Gastroesophageal sphincter (tissue), 4 donors: Measurements from ENCODE around the gene HSD17B1. TPM values are rescaled to one million over a fixed set of nuclear protein-coding genes. Genes with fewer than 3 reads are reported as not detected.

Experiments used
- ATAC-seq: fragments of 150-250 bp; one replicate; pipeline ENCODE4 v1.9.1; 2016; ENCODE audit warnings: mild to moderate bottlenecking, moderate library complexity
- H3K27ac ChIP-seq, 4 donors: fragments of 200-600 bp; sonication (generic) in 3 of 4; 1 replicate in 3 of 4; 2 replicates in 1 of 4; pipeline ENCODE4 v1.5.1; 2016 to 2019
- H3K27me3 ChIP-seq: fragments of 200-600 bp; sonication (generic); one replicate; pipeline ENCODE4 v1.5.1; 2019
- H3K36me3 ChIP-seq, 2 donors: fragments of 200-600 bp; sonication (generic); one replicate each; pipeline ENCODE4 v1.5.1; 2019; ENCODE audit warnings: control low read depth in 1 of 2
- H3K4me1 ChIP-seq, 3 donors: fragments of 200-600 bp; sonication (generic); 1 replicate in 2 of 3; 2 replicates in 1 of 3; pipeline ENCODE4 v1.5.1; 2016 to 2019; ENCODE audit warnings: control low read depth in 2 of 3
- H3K4me3 ChIP-seq, 2 donors: fragments of 200-600 bp; sonication (generic); one replicate each; pipeline ENCODE4 v1.5.1; 2019; ENCODE audit warnings: mild to moderate bottlenecking in 1 of 2, moderate library complexity in 1 of 2
- H3K9me3 ChIP-seq, 3 donors: fragments of 200-600 bp; sonication (generic); one replicate each; pipeline ENCODE4 v1.5.1; 2017 to 2019; ENCODE audit warnings: control low read depth in 2 of 3
- CTCF ChIP-seq, 4 experiments: fragments of 200-600 bp in 2 of 4; fragments of 450-650 bp in 2 of 4; sonication (generic) in 1 of 4; IDR thresholded peaks; one replicate each; pipeline ENCODE4 v1.5.1; 2017 to 2019; ENCODE audit warnings: antibody characterized with exemption in 4 of 4, mild to moderate bottlenecking in 2 of 4, moderate library complexity in 2 of 4
- EP300 ChIP-seq: sonication (generic); formaldehyde crosslinking; IDR thresholded peaks from one replicate; pipeline ENCODE4 v1.6.1; 2017; ENCODE audit warnings: antibody characterized with exemption, mild to moderate bottlenecking
- POLR2A ChIP-seq, 2 donors: fragments of 450-650 bp; IDR thresholded peaks; one replicate each; pipeline ENCODE4 v1.6.1; 2017; ENCODE audit warnings: antibody characterized with exemption in 2 of 2, mild to moderate bottlenecking in 2 of 2, moderate library complexity in 1 of 2
- POLR2AphosphoS5 ChIP-seq: sonication (generic); formaldehyde crosslinking; IDR thresholded peaks from one replicate; pipeline ENCODE4 v1.6.1; 2017; ENCODE audit warnings: antibody characterized with exemption
- WGBS, 2 donors: methylation state at CpG; one replicate each; pipeline ENCODE4 v1.1.5; 2018; ENCODE audit warnings: low coverage in 1 of 2; 5-methylcytosine and 5-hydroxymethylcytosine counted together
- total RNA-seq, 4 donors: library from RNA; depleted of rRNA; stranded (reverse); fragments of >200 nt; gene quantifications; one replicate each; pipeline ENCODE4 v1.1.0, GENCODE V29; 2016

The HSD17B1 gene
- total RNA-seq, 4 donors from 2014 or later = 0.39 to 1.4 (median 0.69) TPM

GRCh38 chr17:42522263-42522790 lies 30.4 kb upstream of the HSD17B1 start:
- H3K9me3 ChIP-seq = no peaks in the 10 kb centered on the region
- TF ChIP-seq CTCF (IDR thresholded peaks at IDR 0.05) = no peak
- no peak for TF ChIP-seq EP300
- TF ChIP-seq POLR2A (IDR thresholded peaks at IDR 0.05) = no peak
- TF ChIP-seq POLR2AphosphoS5 = no peak
- peaks cover 43 to 99% (median 72%) of the 10 kb centered on the region in 3 donors for H3K4me1 ChIP-seq
- peak overlapping the region; percentile 90 to 98 (median 96) for H3K27ac ChIP-seq
- no peak overlapping the region for H3K4me3 ChIP-seq
- no CpG with 5 or more reads among the region's 9 CpGs for WGBS, 2 donors
- no peak for ATAC-seq
- no peaks in the 10 kb centered on the region for H3K36me3 ChIP-seq
- H3K27me3 ChIP-seq = no peaks in the 10 kb centered on the region

GRCh38 chr17:42522798-42523278 lies 29.9 kb upstream of the HSD17B1 start:
- Histone ChIP-seq H3K36me3 (no peaks in the 10 kb centered on the region), H3K4me3 (no peak overlapping the region), H3K27me3 (no peaks in the 10 kb centered on the region), H3K4me1 (peaks cover 42 to 98% (median 68%) of the 10 kb centered on the region in 3 donors), H3K9me3 (no peaks in the 10 kb centered on the region), H3K27ac (peak overlapping the region; percentile 90 to 98 (median 96))
- TF ChIP-seq POLR2AphosphoS5 (no peak), POLR2A (IDR thresholded peaks at IDR 0.05) (no peak), CTCF (IDR thresholded peaks at IDR 0.05) (no peak), EP300 (no peak)
- no CpG with 5 or more reads among the region's 8 CpGs for WGBS, 2 donors
- ATAC-seq = no peak

- Histone ChIP-seq H3K4me1 (peaks cover 23 to 81% (median 47%) of the 10 kb centered on the region in 3 donors), H3K27me3 (no peaks in the 10 kb centered on the region), H3K4me3 (no peak overlapping the region), H3K36me3 (no peaks in the 10 kb centered on the region), H3K9me3 (no peaks in the 10 kb centered on the region), H3K27ac (peak overlapping the region in 2 of 4 donors; percentile 90 to 98)
- WGBS, 2 donors = 25 to 45% methylated on average over 2 of the region's 2 CpGs
- ATAC-seq = no peak
- TF ChIP-seq CTCF (IDR thresholded peaks at IDR 0.05) (no peak), POLR2A (IDR thresholded peaks at IDR 0.05) (no peak), POLR2AphosphoS5 (no peak), EP300 (no peak)
Observed at GRCh38 chr17:42525221-42525620, 27.5 kb upstream of the HSD17B1 start.

- no peaks in the 10 kb centered on the region for H3K9me3 ChIP-seq
Observed at GRCh38 chr17:42526031-42526444, 26.7 kb upstream of the HSD17B1 start.

More at GRCh38 chr17:42526031-42526444, 26.7 kb upstream of the HSD17B1 start:
- no peaks in the 10 kb centered on the region for H3K27me3 ChIP-seq
- no peaks in the 10 kb centered on the region for H3K36me3 ChIP-seq
- no peak overlapping the region for H3K4me3 ChIP-seq
- WGBS, 2 donors = 74% methylated on average over 6 of the region's 6 CpGs; no CpG with 5 or more reads in 1 of the 2 donors
- peaks cover 16 to 81% (median 40%) of the 10 kb centered on the region in 3 donors for H3K4me1 ChIP-seq
- peak overlapping the region in 3 of 4 donors; percentile 44 to 98 (median 90) for H3K27ac ChIP-seq
- TF ChIP-seq POLR2AphosphoS5 (no peak), EP300 (no peak), POLR2A (IDR thresholded peaks at IDR 0.05) (no peak), CTCF (IDR thresholded peaks at IDR 0.05) (no peak)
- ATAC-seq = no peak
